GM12878 (cell line): ENCODE data around the gene DDX10. TPM values are rescaled to one million over a fixed set of nuclear protein-coding genes. Genes with fewer than 3 reads are reported as not detected.

Experiments used
- ATAC-seq: fragments of 200-7000 bp; cut with Tn5 transposase; 3 replicates; pipeline ENCODE4 v1.9.1; 2020; ENCODE audit warnings: mild to moderate bottlenecking, moderate library complexity
- BruUV-seq: library from RNA; stranded (reverse); fragments of 400-500 nt; replicated peaks from 2 replicates; lab custom pipeline; 2021; lab: Mats Ljungman, UMichigan
- CTCF ChIA-PET: fragments of 300-600 bp; sonication (Branson Sonifier 250); formaldehyde crosslinking; extraction: SDS; loops from one replicate; lab custom pipeline; 2021; ENCODE audit warnings: inconsistent platforms; lab: Yijun Ruan, JAX
- POLR2A ChIA-PET: fragments of 350-600 bp; formaldehyde crosslinking; extraction: SDS; loops from one replicate; lab custom pipeline; 2021; ENCODE audit warnings: inconsistent platforms; lab: Charles Lee
- RAD21 ChIA-PET: fragments of 300-600 bp; sonication (Branson Sonifier 250); formaldehyde crosslinking; loops from one replicate; lab custom pipeline; 2023; ENCODE audit warnings: antibody characterized with exemption; ENCODE audit not compliant: unreplicated experiment; lab: Charles Lee
- SMC1A ChIA-PET: fragments of 300-600 bp; sonication (Branson Sonifier 250); formaldehyde crosslinking; loops from one replicate; lab custom pipeline; 2023; ENCODE audit not compliant: unreplicated experiment, uncharacterized antibody; lab: Charles Lee
- DNase-seq: peaks from one replicate; pipeline ENCODE4 v3.0.0-alpha.2; 2011; ENCODE audit warnings: low read depth, low spot score
- FAIRE-seq: peaks from 3 replicates; lab custom pipeline; 2011; peaks lifted over from hg19 to GRCh38; lab: Jason Lieb, UNC
- H2AFZ ChIP-seq: 2 replicates; pipeline ENCODE4 v1.6.0; 2011; ENCODE audit warnings: low read depth, low read length, control low read depth; ENCODE audit not compliant: control insufficient read depth
- H3K27ac ChIP-seq: 2 replicates; pipeline ENCODE4 v1.5.1; 2011; ENCODE audit warnings: control low read depth; ENCODE audit not compliant: control insufficient read depth, insufficient read depth
- H3K27me3 ChIP-seq, 2 experiments: replicated peaks in 1 of 2; 2 replicates each; pipeline versions ENCODE4 v1.6.0 to v1.6.1; 2011; ENCODE audit warnings: low read length in 1 of 2; ENCODE audit not compliant: control insufficient read depth in 2 of 2, insufficient read depth in 2 of 2
- H3K36me3 ChIP-seq, 2 experiments: 2 replicates each; pipeline ENCODE4 v1.5.1; 2011; ENCODE audit warnings: low read length in 1 of 2; ENCODE audit not compliant: control insufficient read depth in 2 of 2, insufficient read depth in 2 of 2
- H3K4me1 ChIP-seq: 2 replicates; pipeline ENCODE4 v1.6.1; 2011; ENCODE audit warnings: mild to moderate bottlenecking, low read length, moderate library complexity, mixed read lengths; ENCODE audit not compliant: control insufficient read depth, insufficient read depth
- H3K4me2 ChIP-seq: 2 replicates; pipeline ENCODE4 v1.6.0; 2011; ENCODE audit warnings: control low read depth; ENCODE audit not compliant: control insufficient read depth, insufficient read depth
- H3K4me3 ChIP-seq: fragments of 200-600 bp; sonication (generic); 2 replicates; pipeline ENCODE4 v1.5.1; 2016
- H3K79me2 ChIP-seq: 2 replicates; pipeline ENCODE4 v1.6.0; 2011; ENCODE audit warnings: low read length; ENCODE audit not compliant: control insufficient read depth, insufficient read depth
- H3K9ac ChIP-seq: 2 replicates; pipeline ENCODE4 v1.8.0; 2011; ENCODE audit warnings: low read length, control low read depth, mixed read lengths; ENCODE audit not compliant: control insufficient read depth, insufficient read depth
- H3K9me3 ChIP-seq: replicated peaks from 3 replicates; pipeline ENCODE4 v1.5.1; 2011; ENCODE audit warnings: mild to moderate bottlenecking, low read length; ENCODE audit not compliant: control insufficient read depth, insufficient read depth
- H4K20me1 ChIP-seq: 2 replicates; pipeline ENCODE4 v1.6.0; 2011; ENCODE audit not compliant: control insufficient read depth, insufficient read depth
- CHD2 ChIP-seq: IDR thresholded peaks from 2 replicates; pipeline ENCODE4 v1.6.1; 2011; ENCODE audit warnings: low read depth, low read length, improper control_type of control experiment, borderline replicate concordance
- CREB1 ChIP-seq: IDR thresholded peaks from 2 replicates; pipeline ENCODE4 v1.6.1; 2012; ENCODE audit warnings: low read depth, mild to moderate bottlenecking, inconsistent platforms
- ETV6 ChIP-seq, 2 experiments: fragments of 450-650 bp in 1 of 2; IDR thresholded peaks in 1 of 2; conservative IDR thresholded peaks in 1 of 2; 2 replicates each; pipeline ENCODE4 v1.6.1; 2014; ENCODE audit warnings: antibody characterized with exemption in 1 of 2, borderline replicate concordance in 1 of 2, low read depth in 1 of 2, mild to moderate bottlenecking in 1 of 2, moderate library complexity in 1 of 2
- KAT2A ChIP-seq: conservative IDR thresholded peaks from 2 replicates; pipeline ENCODE4 v1.6.1; 2011; ENCODE audit warnings: low read depth, low read length; ENCODE audit not compliant: control insufficient read depth
- KDM1A ChIP-seq: fragments of 200-600 bp; sonication (generic); IDR thresholded peaks from 2 replicates; pipeline ENCODE4 v1.6.1; 2016; ENCODE audit warnings: borderline replicate concordance
- MTA2 ChIP-seq: fragments of 450-650 bp; IDR thresholded peaks from 2 replicates; pipeline ENCODE4 v1.6.1; 2016; ENCODE audit warnings: low read depth, mild to moderate bottlenecking, moderate library complexity
- NR2F1 ChIP-seq: fragments of 450-650 bp; conservative IDR thresholded peaks from 2 replicates; pipeline ENCODE4 v1.6.1; 2017; ENCODE audit warnings: mild to moderate bottlenecking
- NRF1 ChIP-seq: conservative IDR thresholded peaks from 2 replicates; pipeline ENCODE4 v1.6.1; 2011; ENCODE audit warnings: mild to moderate bottlenecking, low read depth, low read length, improper control_type of control experiment
- POLR2AphosphoS5 ChIP-seq: IDR thresholded peaks from 2 replicates; pipeline ENCODE4 v1.6.1; 2011; ENCODE audit warnings: mild to moderate bottlenecking, low read length, inconsistent platforms
- SRF ChIP-seq, 2 experiments: IDR thresholded peaks; 2 replicates each; pipeline ENCODE4 v1.6.1; 2011; ENCODE audit warnings: low read depth in 2 of 2, low read length in 2 of 2, mild to moderate bottlenecking in 1 of 2, moderate library complexity in 1 of 2
- STAT1 ChIP-seq: fragments of 450-650 bp; conservative IDR thresholded peaks from 2 replicates; pipeline ENCODE4 v1.6.1; 2014; ENCODE audit warnings: antibody characterized with exemption, mild to moderate bottlenecking
- ZBED1 ChIP-seq: IDR thresholded peaks from 2 replicates; pipeline ENCODE4 v1.6.1; 2016; ENCODE audit warnings: borderline replicate concordance
- ZNF274 ChIP-seq: IDR thresholded peaks from one replicate; pipeline ENCODE4 v1.8.0; 2011; ENCODE audit not compliant: insufficient read length, insufficient read depth
- ZNF622 ChIP-seq: fragments of 450-650 bp; IDR thresholded peaks from 2 replicates; pipeline ENCODE4 v1.6.1; 2017; ENCODE audit warnings: mild to moderate bottlenecking, inconsistent platforms
- ZSCAN29 ChIP-seq: fragments of 450-650 bp; IDR thresholded peaks from 2 replicates; pipeline ENCODE4 v1.6.1; 2017; ENCODE audit warnings: mild to moderate bottlenecking, moderate library complexity
- WGBS: methylation state at CpG from one replicate; pipeline ENCODE4 v1.1.6; 2016; ENCODE audit warnings: low lambda C conversion rate; ENCODE audit not compliant: insufficient replicate concordance, insufficient coverage; ENCODE audit errors: missing lambda C conversion rate; 5-methylcytosine and 5-hydroxymethylcytosine counted together
- in situ Hi-C: fragments of 300-500 bp; cut with MboI; formaldehyde crosslinking; loops from 9 replicates; pipeline ENCODE4 v1.14.3; 2018; ENCODE audit warnings: mixed read lengths
- intact Hi-C: fragments of 100-400 bp; cut with micrococcal nuclease; formaldehyde crosslinking; loops from one replicate; pipeline ENCODE4 v1.14.2; 2022; ENCODE audit not compliant: unreplicated experiment
- polyA plus RNA-seq, 11 experiments: library from polyadenylated mRNA; depleted of rRNA in 4 of 11; unstranded in 6 of 11; stranded (reverse) in 5 of 11; fragments of >200 nt; fragmentation: Nextera tagmentation in 4 of 11; fragmentation: Illumina TruSeq in 1 of 11; extraction: Ambion mirVana in 4 of 11; extraction: Trizol in 1 of 11; gene quantifications; 1 replicate in 1 of 11; 2 replicates in 10 of 11; pipeline versions ENCODE4 v1.2.1 to v1.2.3, GENCODE V29; 2011 to 2016; ENCODE audit warnings: inconsistent platforms in 2 of 11, missing spikeins in 2 of 11, low read depth in 1 of 11
- total RNA-seq, 4 experiments: library from RNA; depleted of rRNA in 3 of 4; stranded (reverse); fragments of >200 nt in 3 of 4; fragmentation: Illumina TruSeq in 1 of 4; extraction: Trizol in 1 of 4; gene quantifications; 2 replicates each; pipeline versions ENCODE4 v1.2.1 to v1.2.3, GENCODE V29; 2013 to 2021
- TF ChIP-seq, protein P1 (sequence below): fragments of 450-650 bp; IDR thresholded peaks from 2 replicates; pipeline ENCODE4 v1.6.1; 2017; ENCODE audit warnings: antibody characterized with exemption, mild to moderate bottlenecking, moderate library complexity
- TF ChIP-seq, protein P2 (sequence below): IDR thresholded peaks from 2 replicates; pipeline ENCODE4 v1.6.1; 2012; ENCODE audit warnings: low read depth, low read length, improper control_type of control experiment
- TF ChIP-seq, protein P3 (sequence below): fragments of 450-650 bp; IDR thresholded peaks from 2 replicates; pipeline ENCODE4 v1.6.1; 2016; ENCODE audit warnings: mild to moderate bottlenecking
- TF ChIP-seq, protein P4 (sequence below): fragments of 450-650 bp; IDR thresholded peaks from 2 replicates; pipeline ENCODE4 v1.6.1; 2017; ENCODE audit warnings: low read depth, mild to moderate bottlenecking, moderate library complexity

Gene DDX10
- total and polyA plus RNA-seq, 10 of the 15 experiments (the other 5 are each of a cell fraction or from before 2014, with no cell fraction given) = 20.9 to 51.5 (median 31.9) TPM

DNA sequence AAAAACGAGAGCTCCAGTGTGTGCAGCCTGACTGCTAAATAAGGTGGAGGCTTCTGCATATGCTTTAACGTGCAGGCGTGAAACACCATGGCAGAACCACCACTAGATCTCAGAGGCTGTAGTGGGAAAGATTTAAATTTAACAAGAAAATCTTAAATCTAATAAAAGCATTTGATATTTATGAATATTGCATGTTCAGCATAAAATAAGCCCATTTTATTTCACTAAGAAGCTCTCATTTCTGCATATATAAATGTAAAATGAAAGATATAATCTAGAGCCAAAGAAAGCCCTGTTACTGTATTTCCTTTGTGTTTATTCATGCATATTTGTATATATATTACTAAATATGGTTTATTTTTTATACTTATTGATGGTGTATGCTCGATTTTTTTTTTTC lies 188.3 kb downstream of the DDX10 start:
- TF ChIP-seq KAT2A = no peak
- TF ChIP-seq, protein P1, sequence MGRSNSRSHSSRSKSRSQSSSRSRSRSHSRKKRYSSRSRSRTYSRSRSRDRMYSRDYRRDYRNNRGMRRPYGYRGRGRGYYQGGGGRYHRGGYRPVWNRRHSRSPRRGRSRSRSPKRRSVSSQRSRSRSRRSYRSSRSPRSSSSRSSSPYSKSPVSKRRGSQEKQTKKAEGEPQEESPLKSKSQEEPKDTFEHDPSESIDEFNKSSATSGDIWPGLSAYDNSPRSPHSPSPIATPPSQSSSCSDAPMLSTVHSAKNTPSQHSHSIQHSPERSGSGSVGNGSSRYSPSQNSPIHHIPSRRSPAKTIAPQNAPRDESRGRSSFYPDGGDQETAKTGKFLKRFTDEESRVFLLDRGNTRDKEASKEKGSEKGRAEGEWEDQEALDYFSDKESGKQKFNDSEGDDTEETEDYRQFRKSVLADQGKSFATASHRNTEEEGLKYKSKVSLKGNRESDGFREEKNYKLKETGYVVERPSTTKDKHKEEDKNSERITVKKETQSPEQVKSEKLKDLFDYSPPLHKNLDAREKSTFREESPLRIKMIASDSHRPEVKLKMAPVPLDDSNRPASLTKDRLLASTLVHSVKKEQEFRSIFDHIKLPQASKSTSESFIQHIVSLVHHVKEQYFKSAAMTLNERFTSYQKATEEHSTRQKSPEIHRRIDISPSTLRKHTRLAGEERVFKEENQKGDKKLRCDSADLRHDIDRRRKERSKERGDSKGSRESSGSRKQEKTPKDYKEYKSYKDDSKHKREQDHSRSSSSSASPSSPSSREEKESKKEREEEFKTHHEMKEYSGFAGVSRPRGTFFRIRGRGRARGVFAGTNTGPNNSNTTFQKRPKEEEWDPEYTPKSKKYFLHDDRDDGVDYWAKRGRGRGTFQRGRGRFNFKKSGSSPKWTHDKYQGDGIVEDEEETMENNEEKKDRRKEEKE = no peak
- no peak for TF ChIP-seq ZSCAN29
- no peak for TF ChIP-seq ZNF274
- TF ChIP-seq ZNF622 = no peak
- TF ChIP-seq POLR2AphosphoS5 = no peak
- TF ChIP-seq KDM1A = no peak
- TF ChIP-seq CHD2 = no peak
- TF ChIP-seq SRF (IDR thresholded peaks at IDR 0.05; ENCODE audit: low read depth in 2 of 2, low read length in 2 of 2) = no peak
- TF ChIP-seq, protein P2, sequence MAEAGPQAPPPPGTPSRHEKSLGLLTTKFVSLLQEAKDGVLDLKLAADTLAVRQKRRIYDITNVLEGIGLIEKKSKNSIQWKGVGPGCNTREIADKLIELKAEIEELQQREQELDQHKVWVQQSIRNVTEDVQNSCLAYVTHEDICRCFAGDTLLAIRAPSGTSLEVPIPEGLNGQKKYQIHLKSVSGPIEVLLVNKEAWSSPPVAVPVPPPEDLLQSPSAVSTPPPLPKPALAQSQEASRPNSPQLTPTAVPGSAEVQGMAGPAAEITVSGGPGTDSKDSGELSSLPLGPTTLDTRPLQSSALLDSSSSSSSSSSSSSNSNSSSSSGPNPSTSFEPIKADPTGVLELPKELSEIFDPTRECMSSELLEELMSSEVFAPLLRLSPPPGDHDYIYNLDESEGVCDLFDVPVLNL = no peak
- TF ChIP-seq, protein P3, sequence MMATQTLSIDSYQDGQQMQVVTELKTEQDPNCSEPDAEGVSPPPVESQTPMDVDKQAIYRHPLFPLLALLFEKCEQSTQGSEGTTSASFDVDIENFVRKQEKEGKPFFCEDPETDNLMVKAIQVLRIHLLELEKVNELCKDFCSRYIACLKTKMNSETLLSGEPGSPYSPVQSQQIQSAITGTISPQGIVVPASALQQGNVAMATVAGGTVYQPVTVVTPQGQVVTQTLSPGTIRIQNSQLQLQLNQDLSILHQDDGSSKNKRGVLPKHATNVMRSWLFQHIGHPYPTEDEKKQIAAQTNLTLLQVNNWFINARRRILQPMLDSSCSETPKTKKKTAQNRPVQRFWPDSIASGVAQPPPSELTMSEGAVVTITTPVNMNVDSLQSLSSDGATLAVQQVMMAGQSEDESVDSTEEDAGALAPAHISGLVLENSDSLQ = no peak
- no peak for TF ChIP-seq ZBED1
- no peak for TF ChIP-seq CREB1
- TF ChIP-seq, protein P4, sequence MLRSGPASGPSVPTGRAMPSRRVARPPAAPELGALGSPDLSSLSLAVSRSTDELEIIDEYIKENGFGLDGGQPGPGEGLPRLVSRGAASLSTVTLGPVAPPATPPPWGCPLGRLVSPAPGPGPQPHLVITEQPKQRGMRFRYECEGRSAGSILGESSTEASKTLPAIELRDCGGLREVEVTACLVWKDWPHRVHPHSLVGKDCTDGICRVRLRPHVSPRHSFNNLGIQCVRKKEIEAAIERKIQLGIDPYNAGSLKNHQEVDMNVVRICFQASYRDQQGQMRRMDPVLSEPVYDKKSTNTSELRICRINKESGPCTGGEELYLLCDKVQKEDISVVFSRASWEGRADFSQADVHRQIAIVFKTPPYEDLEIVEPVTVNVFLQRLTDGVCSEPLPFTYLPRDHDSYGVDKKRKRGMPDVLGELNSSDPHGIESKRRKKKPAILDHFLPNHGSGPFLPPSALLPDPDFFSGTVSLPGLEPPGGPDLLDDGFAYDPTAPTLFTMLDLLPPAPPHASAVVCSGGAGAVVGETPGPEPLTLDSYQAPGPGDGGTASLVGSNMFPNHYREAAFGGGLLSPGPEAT = no peak
- no peak for TF ChIP-seq ETV6 (conservative IDR thresholded peaks at IDR 0.05 in 1 of 2, IDR thresholded peaks at IDR 0.05 in 1 of 2; ENCODE audit: borderline replicate concordance in 1 of 2, low read depth in 1 of 2)
- TF ChIP-seq NR2F1 = no peak
- no peak for TF ChIP-seq STAT1
- TF ChIP-seq MTA2 = no peak
- TF ChIP-seq NRF1 = no peak
- no peak for DNase-seq
- no peak overlapping the region for H3K9ac ChIP-seq
- H3K4me2 ChIP-seq = no peak overlapping the region
- no TSS peak for BruUV-seq
- no peak for ATAC-seq
- ChIA-PET CTCF (interaction anchor here (0.6 to 4.6 kb wide), 8 partner anchors 17 to 155 kb away, joined by 3 to 25 read pairs (median 6); no protein-coding TSS in a partner anchor), RAD21 (interaction anchor here (0.7 to 3.3 kb wide), 6 partner anchors 12 to 188 kb away, joined by 3 to 23 read pairs (median 6); partner anchors contain the start of gene DDX10), SMC1A (interaction anchor here (0.8 to 4.0 kb wide), 18 partner anchors 9 to 186 kb away, joined by 3 to 22 read pairs (median 4); no protein-coding TSS in a partner anchor), POLR2A (interaction anchor here (0.5 to 0.8 kb wide), 2 partner anchors 9 to 121 kb away, joined by 3 to 4 read pairs; no protein-coding TSS in a partner anchor)
- peaks cover 2% of the 10 kb centered on the region for H3K79me2 ChIP-seq
- H2AFZ ChIP-seq = no peak overlapping the region
- no peaks in the 10 kb centered on the region for H3K36me3 ChIP-seq
- WGBS = 74% methylated on average over 4 of the region's 4 CpGs
- H3K27ac ChIP-seq = no peak overlapping the region; the same call in 1 of the 2 replicates
- no peak overlapping the region for H3K4me3 ChIP-seq
- no peaks in the 10 kb centered on the region for H4K20me1 ChIP-seq
- in situ Hi-C loops (no loop called here), intact Hi-C loops (no loop called here)
- no peak for FAIRE-seq
- H3K4me1 ChIP-seq = peaks cover 13% of the 10 kb centered on the region
- no peaks in the 10 kb centered on the region for H3K9me3 ChIP-seq
- no peaks in the 10 kb centered on the region for H3K27me3 ChIP-seq
